Superior temporal gyrus (tissue), 1 donor: ENCODE data around the gene SLC9C2.

Experiments
- DNase-seq: peaks from one replicate; pipeline ENCODE4 v3.0.0-alpha.2; 2016; ENCODE audit errors: extremely low spot score

The SLC9C2 gene

DNA sequence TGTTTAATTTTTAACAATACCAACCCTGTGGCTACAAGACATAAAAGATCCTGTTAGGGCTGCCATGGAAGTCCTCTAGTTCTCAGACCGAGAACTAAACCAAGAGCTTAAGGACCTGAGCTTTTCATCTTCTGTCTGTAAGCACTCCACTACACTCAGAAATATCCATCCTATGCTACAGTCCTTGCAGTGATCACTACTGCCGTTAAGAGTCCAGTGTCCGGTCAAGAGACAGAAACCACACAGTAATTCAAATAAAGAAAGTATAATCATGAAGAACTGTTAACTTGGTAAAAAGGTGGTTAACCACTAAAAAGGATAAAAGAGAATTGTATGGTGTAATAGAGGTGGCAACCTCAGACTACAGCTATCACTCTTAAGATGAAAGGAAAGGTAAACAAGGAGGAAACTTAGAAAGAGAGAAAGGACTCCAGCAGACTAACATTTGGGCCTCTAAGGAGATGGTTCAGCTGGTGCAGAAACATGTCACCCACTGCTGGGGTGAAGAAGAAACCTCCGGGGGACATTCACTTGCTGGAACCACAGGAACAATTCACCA is 147.8 kb downstream of the SLC9C2 start:
- DNase-seq: no peak

DNA sequence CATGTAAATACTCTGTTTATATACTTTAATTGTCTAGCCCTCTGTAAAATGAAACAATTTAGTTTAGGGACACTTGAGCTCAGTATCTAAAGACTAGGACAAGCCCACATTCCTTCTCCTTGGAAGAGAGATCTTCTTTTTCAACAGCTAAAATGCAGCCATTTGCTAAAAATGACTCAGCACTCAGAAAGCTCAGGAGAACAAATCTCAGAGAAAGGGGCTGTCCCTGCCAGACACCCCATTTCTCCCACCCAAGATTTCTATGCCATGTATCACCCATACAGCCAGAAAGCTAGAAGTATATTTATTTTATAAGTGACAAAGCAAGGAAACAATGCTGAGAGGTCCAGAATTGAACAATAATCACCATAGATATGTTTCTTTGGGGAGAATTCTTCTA is 148.9 kb downstream of the SLC9C2 start:
- no peak for DNase-seq

DNA sequence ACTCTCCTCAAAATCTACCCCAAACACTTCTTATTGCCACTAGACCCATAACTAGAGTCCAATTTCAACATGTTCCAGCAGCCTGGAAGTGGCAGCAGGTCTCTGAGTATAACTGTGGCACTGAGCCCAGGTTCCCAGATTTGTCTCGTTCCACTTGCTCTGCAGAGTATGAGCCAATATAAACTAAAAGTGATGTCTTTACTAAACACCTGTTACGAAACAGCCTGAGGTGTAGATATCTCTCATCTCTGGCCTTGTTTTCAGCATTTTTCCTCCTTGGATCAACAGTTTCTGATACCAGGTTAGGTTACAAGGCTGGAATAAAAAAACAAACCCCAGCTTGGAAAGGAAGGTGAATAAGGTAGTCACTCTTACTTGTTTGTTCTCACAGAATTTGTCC is 150.9 kb downstream of the SLC9C2 start:
- peak; percentile 25 for DNase-seq
